ENCODE data around the gene CBARP. TPM values are rescaled to one million over a fixed set of nuclear protein-coding genes. Genes with fewer than 3 reads are reported as not detected.

CBARP gene
- total and polyA plus RNA-seq, 2 of the 13 experiments (the other 11 are each of a cell fraction or from before 2014, with no cell fraction given): 1.2 to 1.4 TPM

DNA sequence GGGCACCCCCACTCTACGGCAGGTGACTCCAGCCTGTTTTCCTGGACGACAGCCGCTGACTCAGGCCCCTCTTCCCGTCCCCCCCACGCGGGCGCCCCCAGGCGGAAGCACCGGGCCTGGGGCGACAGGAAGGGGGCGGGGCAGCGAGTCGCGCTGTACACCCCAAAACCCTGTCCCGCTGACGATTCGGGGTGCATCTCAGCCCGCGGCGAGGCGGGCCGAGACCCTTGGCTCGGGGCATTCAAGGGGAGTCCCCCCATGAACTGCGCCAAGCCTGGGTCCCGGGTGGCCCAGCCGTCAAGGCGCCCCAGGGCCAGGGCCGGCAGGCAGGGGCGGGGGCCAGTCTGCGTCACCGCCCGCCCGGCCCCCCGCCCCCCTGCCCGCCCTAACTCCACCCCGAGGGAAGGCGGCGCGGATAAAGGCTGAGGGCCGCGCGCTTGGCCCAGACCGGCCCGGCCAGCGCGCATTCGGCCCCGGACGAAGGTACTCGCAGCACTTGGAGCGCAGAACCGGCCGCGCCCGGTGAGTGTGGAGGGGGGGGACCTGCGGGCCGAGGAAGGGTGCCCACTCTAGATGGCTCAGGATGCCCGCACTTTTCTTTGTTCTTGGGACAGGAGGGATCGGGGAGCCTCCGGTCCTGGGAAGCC lies 10.5 kb upstream of the CBARP start, which contains the start of gene MIDN (continued):
- TF ChIP-seq, protein P1, sequence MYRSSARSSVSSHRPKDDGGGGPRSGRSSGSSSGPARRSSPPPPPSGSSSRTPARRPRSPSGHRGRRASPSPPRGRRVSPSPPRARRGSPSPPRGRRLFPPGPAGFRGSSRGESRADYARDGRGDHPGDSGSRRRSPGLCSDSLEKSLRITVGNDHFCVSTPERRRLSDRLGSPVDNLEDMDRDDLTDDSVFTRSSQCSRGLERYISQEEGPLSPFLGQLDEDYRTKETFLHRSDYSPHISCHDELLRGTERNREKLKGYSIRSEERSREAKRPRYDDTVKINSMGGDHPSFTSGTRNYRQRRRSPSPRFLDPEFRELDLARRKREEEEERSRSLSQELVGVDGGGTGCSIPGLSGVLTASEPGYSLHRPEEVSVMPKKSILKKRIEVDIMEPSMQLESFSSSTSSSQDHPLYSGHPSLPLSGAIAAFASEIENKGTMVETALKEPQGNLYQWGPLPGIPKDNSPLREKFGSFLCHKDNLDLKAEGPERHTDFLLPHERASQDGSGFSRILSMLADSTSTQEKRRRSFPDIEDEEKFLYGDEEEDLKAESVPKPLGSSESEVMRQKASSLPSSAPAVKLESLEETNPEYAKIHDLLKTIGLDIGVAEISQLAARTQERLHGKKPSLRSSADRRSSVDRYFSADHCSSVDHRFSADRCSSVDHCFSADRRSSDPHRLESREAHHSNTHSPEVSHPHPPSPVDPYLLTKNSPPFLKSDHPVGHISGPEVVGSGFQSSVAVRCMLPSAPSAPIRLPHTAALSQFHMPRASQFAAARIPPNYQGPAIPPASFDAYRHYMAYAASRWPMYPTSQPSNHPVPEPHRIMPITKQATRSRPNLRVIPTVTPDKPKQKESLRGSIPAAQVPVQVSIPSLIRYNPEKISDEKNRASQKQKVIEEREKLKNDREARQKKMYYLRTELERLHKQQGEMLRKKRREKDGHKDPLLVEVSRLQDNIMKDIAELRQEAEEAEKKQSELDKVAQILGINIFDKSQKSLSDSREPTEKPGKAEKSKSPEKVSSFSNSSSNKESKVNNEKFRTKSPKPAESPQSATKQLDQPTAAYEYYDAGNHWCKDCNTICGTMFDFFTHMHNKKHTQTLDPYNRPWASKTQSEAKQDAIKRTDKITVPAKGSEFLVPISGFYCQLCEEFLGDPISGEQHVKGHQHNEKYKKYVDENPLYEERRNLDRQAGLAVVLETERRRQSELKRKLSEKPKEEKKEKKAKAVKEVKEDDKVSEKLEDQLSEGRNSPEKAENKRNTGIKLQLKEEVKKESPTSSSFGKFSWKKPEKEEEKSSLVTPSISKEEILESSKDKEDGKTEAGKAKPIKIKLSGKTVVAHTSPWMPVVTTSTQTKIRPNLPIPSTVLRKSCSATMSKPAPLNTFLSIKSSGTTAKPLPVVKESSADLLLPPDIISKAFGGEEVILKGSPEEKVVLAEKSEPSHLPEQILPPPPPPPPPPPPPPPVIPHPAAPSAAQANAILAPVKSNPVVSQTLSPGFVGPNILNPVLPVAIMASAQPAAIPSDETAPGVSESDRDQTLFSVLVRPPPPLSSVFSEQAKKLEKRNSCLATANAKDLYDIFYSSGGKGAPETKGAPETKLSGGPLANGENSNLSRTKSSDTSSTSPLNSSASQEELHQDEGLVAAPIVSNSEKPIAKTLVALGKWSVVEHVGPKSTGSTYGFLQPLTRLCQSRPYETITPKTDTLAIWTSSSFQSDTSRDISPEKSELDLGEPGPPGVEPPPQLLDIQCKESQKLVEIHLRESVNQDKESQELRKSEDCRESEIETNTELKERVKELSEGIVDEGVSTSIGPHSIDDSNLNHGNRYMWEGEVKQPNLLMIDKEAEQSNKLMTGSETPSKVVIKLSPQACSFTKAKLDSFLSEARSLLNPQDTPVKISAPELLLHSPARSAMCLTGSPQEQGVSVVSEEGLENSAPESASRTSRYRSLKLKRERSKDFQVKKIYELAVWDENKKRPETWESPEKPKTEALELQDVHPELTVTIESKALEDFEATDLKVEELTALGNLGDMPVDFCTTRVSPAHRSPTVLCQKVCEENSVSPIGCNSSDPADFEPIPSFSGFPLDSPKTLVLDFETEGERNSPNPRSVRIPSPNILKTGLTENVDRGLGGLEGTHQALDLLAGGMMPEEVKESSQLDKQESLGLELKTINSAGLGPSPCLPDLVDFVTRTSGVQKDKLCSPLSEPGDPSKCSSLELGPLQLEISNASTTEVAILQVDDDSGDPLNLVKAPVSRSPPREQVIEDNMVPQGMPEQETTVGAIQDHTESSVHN (CRISPR knock-in tag; IDR thresholded peaks at IDR 0.05): no peak
- TF ChIP-seq REL (CRISPR knock-in tag; conservative IDR thresholded peaks at IDR 0.05) (no peak), GZF1 (CRISPR knock-in tag; IDR thresholded peaks at IDR 0.05) (no peak), ZNF441 (CRISPR knock-in tag; IDR thresholded peaks at IDR 0.05; ENCODE audit: borderline replicate concordance) (no peak), POLR2A (IDR thresholded peaks at IDR 0.05; ENCODE audit: insufficient read depth in 1 of 2, low read depth in 2 of 2, low read length in 2 of 2) (peak in 1 of 2 experiments; percentile 97; a peak in 2 of 4 replicates), BRCA1 (CRISPR knock-in tag; IDR thresholded peaks at IDR 0.05) (no peak), ZNF780A (CRISPR knock-in tag; IDR thresholded peaks at IDR 0.05) (no peak), ZNF577 (CRISPR knock-in tag; IDR thresholded peaks at IDR 0.05; ENCODE audit: borderline replicate concordance, low read depth) (no peak), ZNF761 (CRISPR knock-in tag; conservative IDR thresholded peaks at IDR 0.05) (peak; percentile 29; the same call in 1 of the 2 replicates), ZNF460 (CRISPR knock-in tag; IDR thresholded peaks at IDR 0.05; ENCODE audit: borderline replicate concordance) (peak; percentile 1; the same call in 1 of the 2 replicates), TSC22D2 (CRISPR knock-in tag; IDR thresholded peaks at IDR 0.05; ENCODE audit: borderline replicate concordance) (no peak)
- TF ChIP-seq, protein P2, sequence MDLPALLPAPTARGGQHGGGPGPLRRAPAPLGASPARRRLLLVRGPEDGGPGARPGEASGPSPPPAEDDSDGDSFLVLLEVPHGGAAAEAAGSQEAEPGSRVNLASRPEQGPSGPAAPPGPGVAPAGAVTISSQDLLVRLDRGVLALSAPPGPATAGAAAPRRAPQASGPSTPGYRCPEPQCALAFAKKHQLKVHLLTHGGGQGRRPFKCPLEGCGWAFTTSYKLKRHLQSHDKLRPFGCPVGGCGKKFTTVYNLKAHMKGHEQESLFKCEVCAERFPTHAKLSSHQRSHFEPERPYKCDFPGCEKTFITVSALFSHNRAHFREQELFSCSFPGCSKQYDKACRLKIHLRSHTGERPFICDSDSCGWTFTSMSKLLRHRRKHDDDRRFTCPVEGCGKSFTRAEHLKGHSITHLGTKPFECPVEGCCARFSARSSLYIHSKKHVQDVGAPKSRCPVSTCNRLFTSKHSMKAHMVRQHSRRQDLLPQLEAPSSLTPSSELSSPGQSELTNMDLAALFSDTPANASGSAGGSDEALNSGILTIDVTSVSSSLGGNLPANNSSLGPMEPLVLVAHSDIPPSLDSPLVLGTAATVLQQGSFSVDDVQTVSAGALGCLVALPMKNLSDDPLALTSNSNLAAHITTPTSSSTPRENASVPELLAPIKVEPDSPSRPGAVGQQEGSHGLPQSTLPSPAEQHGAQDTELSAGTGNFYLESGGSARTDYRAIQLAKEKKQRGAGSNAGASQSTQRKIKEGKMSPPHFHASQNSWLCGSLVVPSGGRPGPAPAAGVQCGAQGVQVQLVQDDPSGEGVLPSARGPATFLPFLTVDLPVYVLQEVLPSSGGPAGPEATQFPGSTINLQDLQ (CRISPR knock-in tag; IDR thresholded peaks at IDR 0.05): 0 out of 2 replicates have a peak, but pooled peaks have one; percentile 18
- TF ChIP-seq, protein P3, sequence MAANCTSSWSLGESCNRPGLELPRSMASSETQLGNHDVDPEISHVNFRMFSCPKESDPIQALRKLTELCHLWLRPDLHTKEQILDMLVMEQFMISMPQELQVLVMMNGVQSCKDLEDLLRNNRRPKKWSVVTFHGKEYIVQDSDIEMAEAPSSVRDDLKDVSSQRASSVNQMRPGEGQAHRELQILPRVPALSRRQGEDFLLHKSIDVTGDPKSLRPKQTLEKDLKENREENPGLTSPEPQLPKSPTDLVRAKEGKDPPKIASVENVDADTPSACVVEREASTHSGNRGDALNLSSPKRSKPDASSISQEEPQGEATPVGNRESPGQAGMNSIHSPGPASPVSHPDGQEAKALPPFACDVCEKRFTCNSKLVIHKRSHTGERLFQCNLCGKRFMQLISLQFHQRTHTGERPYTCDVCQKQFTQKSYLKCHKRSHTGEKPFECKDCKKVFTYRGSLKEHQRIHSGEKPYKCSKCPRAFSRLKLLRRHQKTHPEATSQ (CRISPR knock-in tag; IDR thresholded peaks at IDR 0.05; ENCODE audit: borderline replicate concordance): 0 out of 2 replicates have a peak, but pooled peaks have one; percentile 48
- TF ChIP-seq, protein P4, sequence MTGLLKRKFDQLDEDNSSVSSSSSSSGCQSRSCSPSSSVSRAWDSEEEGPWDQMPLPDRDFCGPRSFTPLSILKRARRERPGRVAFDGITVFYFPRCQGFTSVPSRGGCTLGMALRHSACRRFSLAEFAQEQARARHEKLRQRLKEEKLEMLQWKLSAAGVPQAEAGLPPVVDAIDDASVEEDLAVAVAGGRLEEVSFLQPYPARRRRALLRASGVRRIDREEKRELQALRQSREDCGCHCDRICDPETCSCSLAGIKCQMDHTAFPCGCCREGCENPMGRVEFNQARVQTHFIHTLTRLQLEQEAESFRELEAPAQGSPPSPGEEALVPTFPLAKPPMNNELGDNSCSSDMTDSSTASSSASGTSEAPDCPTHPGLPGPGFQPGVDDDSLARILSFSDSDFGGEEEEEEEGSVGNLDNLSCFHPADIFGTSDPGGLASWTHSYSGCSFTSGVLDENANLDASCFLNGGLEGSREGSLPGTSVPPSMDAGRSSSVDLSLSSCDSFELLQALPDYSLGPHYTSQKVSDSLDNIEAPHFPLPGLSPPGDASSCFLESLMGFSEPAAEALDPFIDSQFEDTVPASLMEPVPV (CRISPR knock-in tag; IDR thresholded peaks at IDR 0.05): peak; percentile 77; the same call in 1 of the 2 replicates
